Tibial nerve (tissue), 3 donors: Measurements from ENCODE around the gene SRR.

Experiments used
- CTCF ChIP-seq, 5 experiments: fragments of 200-600 bp in 3 of 5; fragments of 450-650 bp in 2 of 5; sonication (generic) in 3 of 5; IDR thresholded peaks; one replicate each; pipeline ENCODE4 v1.5.1; 2016 to 2019; ENCODE audit warnings: antibody characterized with exemption in 5 of 5, mild to moderate bottlenecking in 3 of 5, moderate library complexity in 2 of 5
- POLR2A ChIP-seq, 2 donors: fragments of 450-650 bp; IDR thresholded peaks; one replicate each; pipeline ENCODE4 v1.6.1; 2017; ENCODE audit warnings: antibody characterized with exemption in 2 of 2, mild to moderate bottlenecking in 2 of 2, moderate library complexity in 2 of 2

- TF ChIP-seq POLR2A (IDR thresholded peaks at IDR 0.05) (no peak), CTCF (IDR thresholded peaks at IDR 0.05) (no peak)
Measured at GRCh38 chr17:2262135-2262587, 41.6 kb upstream of the SRR start.
